ENCODE measurements around the gene RAB35.

DNA sequence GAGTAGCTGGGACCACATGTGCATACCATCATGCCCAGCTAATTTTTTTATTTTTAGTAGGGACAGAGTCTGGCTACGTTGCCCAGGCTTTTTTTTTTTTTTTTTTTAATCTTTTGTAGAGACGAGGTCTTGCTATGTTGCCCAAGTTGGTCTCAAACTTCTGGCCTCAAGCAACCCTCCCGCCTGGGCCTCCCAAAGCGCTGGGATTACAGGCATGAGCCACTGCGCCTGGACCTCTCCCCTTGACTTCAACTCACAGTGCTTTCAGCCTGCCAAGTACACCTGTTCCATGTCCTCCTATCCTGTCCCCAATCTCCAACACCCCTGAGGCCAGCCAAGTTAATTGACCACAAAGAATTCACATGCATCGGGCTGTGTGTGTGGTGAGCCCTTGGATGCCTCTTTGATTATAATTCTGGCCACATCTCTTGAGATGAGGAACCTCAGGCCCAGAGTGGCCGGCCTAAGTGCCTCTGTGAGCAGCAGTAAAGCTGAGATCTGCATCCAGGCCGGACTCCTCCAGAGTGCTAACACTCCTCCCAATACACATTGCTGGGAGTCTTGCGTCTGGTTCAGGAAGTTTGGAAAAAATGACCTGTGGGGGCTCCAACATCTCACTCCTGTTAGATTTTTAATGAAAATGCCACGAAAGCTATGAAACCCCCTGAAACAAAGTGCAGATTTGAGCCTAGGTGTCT lies 6.8 kb downstream of the RAB35 start:
- no peak for TF ChIP-seq CTCF (IDR thresholded peaks at IDR 0.05)
- TF ChIP-seq POLR2A (IDR thresholded peaks at IDR 0.05) = no peak
- TF ChIP-seq POLR2AphosphoS5 (IDR thresholded peaks at IDR 0.05; ENCODE audit: insufficient read depth in 1 of 2, low read depth in 1 of 2) = no peak

Data from vagina (tissue), 2 donors.